Upper lobe of left lung (tissue), 6 donors: Measurements from ENCODE around the gene DOK5. TPM values are rescaled to one million over a fixed set of nuclear protein-coding genes. Genes with fewer than 3 reads are reported as not detected.
"Not testable (repeated sequence)": the region's sequence is repeated elsewhere in the genome, so short reads cannot be mapped to it uniquely, and the experiment has no call there.

Experiments used
- ATAC-seq, 2 donors: fragments of 200-7000 bp; cut with Tn5 transposase; one replicate each; pipeline ENCODE4 v1.9.1; 2022; ENCODE audit warnings: mild to moderate bottlenecking in 2 of 2, moderate library complexity in 2 of 2; ENCODE audit not compliant: low FRiP score in 2 of 2
- DNase-seq, 2 donors: peaks; one replicate each; pipeline ENCODE4 v3.0.0-alpha.2; 2019 to 2020
- H3K27ac ChIP-seq, 4 donors: fragments of 200-600 bp; sonication (generic); one replicate each; pipeline ENCODE4 v1.5.1; 2016 to 2019
- H3K27me3 ChIP-seq, 4 donors: fragments of 200-600 bp; sonication (generic); one replicate each; pipeline ENCODE4 v1.5.1; 2017 to 2019
- H3K36me3 ChIP-seq, 4 donors: fragments of 200-600 bp; sonication (generic); one replicate each; pipeline ENCODE4 v1.5.1; 2016 to 2019
- H3K4me1 ChIP-seq, 4 donors: fragments of 200-600 bp; sonication (generic); one replicate each; pipeline ENCODE4 v1.5.1; 2018 to 2019
- H3K4me3 ChIP-seq, 4 donors: fragments of 200-600 bp; sonication (generic); one replicate each; pipeline ENCODE4 v1.5.1; 2017 to 2019; ENCODE audit warnings: mild to moderate bottlenecking in 2 of 4, moderate library complexity in 1 of 4
- H3K9me3 ChIP-seq, 4 donors: fragments of 200-600 bp; sonication (generic); one replicate each; pipeline ENCODE4 v1.5.1; 2018 to 2019
- CTCF ChIP-seq, 6 experiments: fragments of 450-650 bp in 4 of 6; fragments of 200-600 bp in 2 of 6; sonication (generic) in 2 of 6; IDR thresholded peaks; one replicate each; pipeline ENCODE4 v1.5.1; 2016 to 2019; ENCODE audit warnings: antibody characterized with exemption in 6 of 6
- EP300 ChIP-seq, 4 donors: sonication (generic); formaldehyde crosslinking; IDR thresholded peaks; one replicate each; pipeline ENCODE4 v1.5.1; 2017; ENCODE audit warnings: antibody characterized with exemption in 4 of 4, control low read depth in 2 of 4
- POLR2A ChIP-seq, 4 donors: fragments of 450-650 bp; IDR thresholded peaks; one replicate each; pipeline ENCODE4 v1.5.1; 2016 to 2017; ENCODE audit warnings: antibody characterized with exemption in 4 of 4, mild to moderate bottlenecking in 2 of 4
- POLR2AphosphoS5 ChIP-seq, 2 donors: sonication (generic); formaldehyde crosslinking; IDR thresholded peaks; one replicate each; pipeline ENCODE4 v1.5.1; 2017; ENCODE audit warnings: antibody characterized with exemption in 2 of 2
- WGBS, 2 donors: methylation state at CpG; one replicate each; pipeline ENCODE4 v1.1.5; 2017 to 2018; 5-methylcytosine and 5-hydroxymethylcytosine counted together
- total RNA-seq, 6 donors: library from RNA; depleted of rRNA in 4 of 6; stranded (reverse); fragments of >200 nt in 4 of 6; gene quantifications; one replicate each; pipeline versions ENCODE4 v1.1.0 to v1.2.1, GENCODE V29; 2016 to 2021
- donor health status: DM: no; HTN: no; CAD: no; lungs with moderate emphysema.
- donor health status: DM: no; HTN: yes; CAD: no; lungs with severe emphysema.

The DOK5 gene
- total RNA-seq, 6 donors from 2014 or later, result 0.37 to 1.0 TPM; not detected in 4

- Histone ChIP-seq H3K4me1 (no peaks in the 10 kb centered on the region), H3K36me3 (no peaks in the 10 kb centered on the region), H3K9me3 (no peaks in the 10 kb centered on the region), H3K27me3 (no peaks in the 10 kb centered on the region), H3K27ac (no peak overlapping the region), H3K4me3 (no peak overlapping the region)
- peak in 1 of 2 donors; percentile 58 for DNase-seq
- 47 to 71% methylated on average over 9 of the region's 9 CpGs for WGBS, 2 donors
- TF ChIP-seq CTCF (IDR thresholded peaks at IDR 0.05) (no peak), POLR2AphosphoS5 (IDR thresholded peaks at IDR 0.05) (no peak), EP300 (IDR thresholded peaks at IDR 0.05) (no peak), POLR2A (IDR thresholded peaks at IDR 0.05) (no peak)
- ATAC-seq, result no peak
Observed at GRCh38 chr20:54433636-54434035, 41.8 kb upstream of the DOK5 start.

- DNase-seq (no peak), ATAC-seq (no peak)
- TF ChIP-seq POLR2A (IDR thresholded peaks at IDR 0.05) (no peak), POLR2AphosphoS5 (IDR thresholded peaks at IDR 0.05) (no peak), EP300 (IDR thresholded peaks at IDR 0.05) (no peak), CTCF (IDR thresholded peaks at IDR 0.05) (no peak)
- H3K9me3 ChIP-seq, result no peaks in the 10 kb centered on the region
- H3K4me1 ChIP-seq, result no peaks in the 10 kb centered on the region
- 83 to 87% methylated on average over 7 of the region's 7 CpGs for WGBS, 2 donors
- no peak overlapping the region for H3K4me3 ChIP-seq
- no peaks in the 10 kb centered on the region for H3K36me3 ChIP-seq
- H3K27ac ChIP-seq, result no peak overlapping the region
- no peaks in the 10 kb centered on the region for H3K27me3 ChIP-seq
Observed at GRCh38 chr20:54434196-54434595, 41.2 kb upstream of the DOK5 start.

GRCh38 chr20:54435015-54435414 is 40.4 kb upstream of the DOK5 start:
- Histone ChIP-seq H3K27me3 (no peaks in the 10 kb centered on the region), H3K4me1 (no peaks in the 10 kb centered on the region), H3K36me3 (no peaks in the 10 kb centered on the region), H3K27ac (no peak overlapping the region), H3K9me3 (no peaks in the 10 kb centered on the region), H3K4me3 (no peak overlapping the region)
- no peak for DNase-seq
- 63 to 77% methylated on average over 3 of the region's 3 CpGs for WGBS, 2 donors
- no peak for ATAC-seq
- TF ChIP-seq EP300 (IDR thresholded peaks at IDR 0.05) (no peak), POLR2AphosphoS5 (IDR thresholded peaks at IDR 0.05) (no peak), POLR2A (IDR thresholded peaks at IDR 0.05) (no peak), CTCF (IDR thresholded peaks at IDR 0.05) (no peak)

- H3K27ac ChIP-seq, ATAC-seq, DNase-seq, H3K9me3 ChIP-seq, H3K4me1 ChIP-seq, H3K27me3 ChIP-seq, H3K4me3 ChIP-seq, H3K36me3 ChIP-seq: not testable (repeated sequence)
- 91 to 94% methylated on average over 8 of the region's 8 CpGs for WGBS, 2 donors
Observed at GRCh38 chr20:54436410-54436809, 39.0 kb upstream of the DOK5 start.

GRCh38 chr20:54438166-54438565 is 37.2 kb upstream of the DOK5 start:
- WGBS, 2 donors, result 76 to 83% methylated on average over 5 of the region's 5 CpGs
- H3K36me3 ChIP-seq, result no peaks in the 10 kb centered on the region
- DNase-seq (no peak), ATAC-seq (no peak)
- no peak overlapping the region for H3K27ac ChIP-seq
- no peak for TF ChIP-seq CTCF (IDR thresholded peaks at IDR 0.05)
- TF ChIP-seq POLR2AphosphoS5 (IDR thresholded peaks at IDR 0.05), result no peak
- TF ChIP-seq EP300 (IDR thresholded peaks at IDR 0.05), result no peak
- TF ChIP-seq POLR2A (IDR thresholded peaks at IDR 0.05), result no peak
- no peaks in the 10 kb centered on the region for H3K9me3 ChIP-seq
- no peak overlapping the region for H3K4me3 ChIP-seq
- no peaks in the 10 kb centered on the region for H3K27me3 ChIP-seq
- H3K4me1 ChIP-seq, result no peaks in the 10 kb centered on the region
